ENCODE data around the gene DNM3. TPM values are rescaled to one million over a fixed set of nuclear protein-coding genes. Genes with fewer than 3 reads are reported as not detected.

The DNM3 gene
- total and polyA plus RNA-seq, 10 of the 15 experiments (the other 5 are each of a cell fraction or from before 2014, with no cell fraction given) = 0.03 to 1.5 (median 0.08) TPM; not detected in 3

DNA sequence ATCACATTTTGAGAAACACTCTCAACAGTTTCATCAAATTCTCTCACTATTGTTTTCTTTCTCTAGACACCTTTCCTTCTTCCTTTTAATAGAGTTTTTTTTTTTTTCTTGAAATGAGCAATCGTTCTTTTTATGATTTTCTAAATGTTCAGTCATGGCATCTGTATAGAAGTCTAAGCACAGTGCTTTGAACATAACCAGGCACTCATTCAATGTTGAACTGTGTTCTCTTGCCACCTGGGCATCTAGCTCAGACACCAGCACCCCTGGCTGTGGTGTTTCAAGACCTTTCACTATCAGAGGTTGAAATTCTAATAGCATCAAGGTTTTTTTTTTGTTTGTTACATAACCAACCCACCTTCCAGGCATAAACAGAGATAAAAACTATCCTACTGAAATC lies 96.6 kb downstream of the DNM3 start:
- no peak overlapping the region for H3K4me3 ChIP-seq
- H4K20me1 ChIP-seq (ENCODE audit: control insufficient read depth, insufficient read depth) = no peaks in the 10 kb centered on the region
- no peak overlapping the region for H2AFZ ChIP-seq (ENCODE audit: control insufficient read depth, low read depth, low read length)
- RAD21 ChIA-PET (ENCODE audit: unreplicated experiment) = no interaction called here
- H3K36me3 ChIP-seq (ENCODE audit: control insufficient read depth in 2 of 2, insufficient read depth in 2 of 2, low read length in 1 of 2) = no peaks in the 10 kb centered on the region
- no peaks in the 10 kb centered on the region for H3K79me2 ChIP-seq (ENCODE audit: control insufficient read depth, insufficient read depth, low read length)
- BruUV-seq (replicated peaks) = no TSS peak
- SMC1A ChIA-PET (ENCODE audit: uncharacterized antibody, unreplicated experiment) = no interaction called here
- no peak overlapping the region for H3K27ac ChIP-seq (ENCODE audit: control insufficient read depth, insufficient read depth)
- POLR2A ChIA-PET = no interaction called here
- no peak overlapping the region for H3K9ac ChIP-seq (ENCODE audit: control insufficient read depth, insufficient read depth, low read length)
- no peak overlapping the region for H3K4me2 ChIP-seq (ENCODE audit: control insufficient read depth, insufficient read depth)
- in situ Hi-C loops (cut with MboI) = no loop called here
- WGBS (ENCODE audit: insufficient coverage, insufficient replicate concordance, low lambda C conversion rate, missing lambda C conversion rate) = 0% methylated on average over 1 of the region's 1 CpG
- CTCF ChIA-PET = no interaction called here
- intact Hi-C loops (cut with micrococcal nuclease; ENCODE audit: unreplicated experiment) = no loop called here
- FAIRE-seq (no peak), ATAC-seq (no peak), DNase-seq (ENCODE audit: low read depth, low spot score) (no peak)
- H3K27me3 ChIP-seq (replicated peaks in 1 of 2; ENCODE audit: control insufficient read depth in 2 of 2, insufficient read depth in 2 of 2, low read length in 1 of 2) = no peaks in the 10 kb centered on the region; a peak in 1 of 4 replicates
- H3K9me3 ChIP-seq (replicated peaks; ENCODE audit: control insufficient read depth, insufficient read depth, low read length) = no peaks in the 10 kb centered on the region
- H3K4me1 ChIP-seq (ENCODE audit: control insufficient read depth, insufficient read depth, low read length) = no peaks in the 10 kb centered on the region
- TF ChIP-seq, protein P1, sequence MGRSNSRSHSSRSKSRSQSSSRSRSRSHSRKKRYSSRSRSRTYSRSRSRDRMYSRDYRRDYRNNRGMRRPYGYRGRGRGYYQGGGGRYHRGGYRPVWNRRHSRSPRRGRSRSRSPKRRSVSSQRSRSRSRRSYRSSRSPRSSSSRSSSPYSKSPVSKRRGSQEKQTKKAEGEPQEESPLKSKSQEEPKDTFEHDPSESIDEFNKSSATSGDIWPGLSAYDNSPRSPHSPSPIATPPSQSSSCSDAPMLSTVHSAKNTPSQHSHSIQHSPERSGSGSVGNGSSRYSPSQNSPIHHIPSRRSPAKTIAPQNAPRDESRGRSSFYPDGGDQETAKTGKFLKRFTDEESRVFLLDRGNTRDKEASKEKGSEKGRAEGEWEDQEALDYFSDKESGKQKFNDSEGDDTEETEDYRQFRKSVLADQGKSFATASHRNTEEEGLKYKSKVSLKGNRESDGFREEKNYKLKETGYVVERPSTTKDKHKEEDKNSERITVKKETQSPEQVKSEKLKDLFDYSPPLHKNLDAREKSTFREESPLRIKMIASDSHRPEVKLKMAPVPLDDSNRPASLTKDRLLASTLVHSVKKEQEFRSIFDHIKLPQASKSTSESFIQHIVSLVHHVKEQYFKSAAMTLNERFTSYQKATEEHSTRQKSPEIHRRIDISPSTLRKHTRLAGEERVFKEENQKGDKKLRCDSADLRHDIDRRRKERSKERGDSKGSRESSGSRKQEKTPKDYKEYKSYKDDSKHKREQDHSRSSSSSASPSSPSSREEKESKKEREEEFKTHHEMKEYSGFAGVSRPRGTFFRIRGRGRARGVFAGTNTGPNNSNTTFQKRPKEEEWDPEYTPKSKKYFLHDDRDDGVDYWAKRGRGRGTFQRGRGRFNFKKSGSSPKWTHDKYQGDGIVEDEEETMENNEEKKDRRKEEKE (IDR thresholded peaks at IDR 0.05) = no peak
- no peak for TF ChIP-seq RCOR1 (conservative IDR thresholded peaks at IDR 0.05; ENCODE audit: low read depth, low read length)
- no peak for TF ChIP-seq EP300 (IDR thresholded peaks at IDR 0.05; ENCODE audit: borderline replicate concordance in 1 of 2, control insufficient read depth in 1 of 2, low read depth in 2 of 2, low read length in 2 of 2)
- TF ChIP-seq ZNF384 (IDR thresholded peaks at IDR 0.05; ENCODE audit: borderline replicate concordance, low read depth, low read length) = no peak
- no peak for TF ChIP-seq POLR2A (IDR thresholded peaks at IDR 0.05; ENCODE audit: low read depth, low read length)
- no peak for TF ChIP-seq JUND (IDR thresholded peaks at IDR 0.05; ENCODE audit: low read depth, low read length)
- TF ChIP-seq KLF5 (IDR thresholded peaks at IDR 0.05; ENCODE audit: partially characterized antibody) = no peak
- no peak for TF ChIP-seq SIN3A (IDR thresholded peaks at IDR 0.05; ENCODE audit: low read depth, low read length)
- TF ChIP-seq, protein P2, sequence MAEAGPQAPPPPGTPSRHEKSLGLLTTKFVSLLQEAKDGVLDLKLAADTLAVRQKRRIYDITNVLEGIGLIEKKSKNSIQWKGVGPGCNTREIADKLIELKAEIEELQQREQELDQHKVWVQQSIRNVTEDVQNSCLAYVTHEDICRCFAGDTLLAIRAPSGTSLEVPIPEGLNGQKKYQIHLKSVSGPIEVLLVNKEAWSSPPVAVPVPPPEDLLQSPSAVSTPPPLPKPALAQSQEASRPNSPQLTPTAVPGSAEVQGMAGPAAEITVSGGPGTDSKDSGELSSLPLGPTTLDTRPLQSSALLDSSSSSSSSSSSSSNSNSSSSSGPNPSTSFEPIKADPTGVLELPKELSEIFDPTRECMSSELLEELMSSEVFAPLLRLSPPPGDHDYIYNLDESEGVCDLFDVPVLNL (IDR thresholded peaks at IDR 0.05; ENCODE audit: low read depth, low read length) = no peak
- TF ChIP-seq, protein P3, sequence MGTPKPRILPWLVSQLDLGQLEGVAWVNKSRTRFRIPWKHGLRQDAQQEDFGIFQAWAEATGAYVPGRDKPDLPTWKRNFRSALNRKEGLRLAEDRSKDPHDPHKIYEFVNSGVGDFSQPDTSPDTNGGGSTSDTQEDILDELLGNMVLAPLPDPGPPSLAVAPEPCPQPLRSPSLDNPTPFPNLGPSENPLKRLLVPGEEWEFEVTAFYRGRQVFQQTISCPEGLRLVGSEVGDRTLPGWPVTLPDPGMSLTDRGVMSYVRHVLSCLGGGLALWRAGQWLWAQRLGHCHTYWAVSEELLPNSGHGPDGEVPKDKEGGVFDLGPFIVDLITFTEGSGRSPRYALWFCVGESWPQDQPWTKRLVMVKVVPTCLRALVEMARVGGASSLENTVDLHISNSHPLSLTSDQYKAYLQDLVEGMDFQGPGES (IDR thresholded peaks at IDR 0.05) = no peak
- TF ChIP-seq, protein P4, sequence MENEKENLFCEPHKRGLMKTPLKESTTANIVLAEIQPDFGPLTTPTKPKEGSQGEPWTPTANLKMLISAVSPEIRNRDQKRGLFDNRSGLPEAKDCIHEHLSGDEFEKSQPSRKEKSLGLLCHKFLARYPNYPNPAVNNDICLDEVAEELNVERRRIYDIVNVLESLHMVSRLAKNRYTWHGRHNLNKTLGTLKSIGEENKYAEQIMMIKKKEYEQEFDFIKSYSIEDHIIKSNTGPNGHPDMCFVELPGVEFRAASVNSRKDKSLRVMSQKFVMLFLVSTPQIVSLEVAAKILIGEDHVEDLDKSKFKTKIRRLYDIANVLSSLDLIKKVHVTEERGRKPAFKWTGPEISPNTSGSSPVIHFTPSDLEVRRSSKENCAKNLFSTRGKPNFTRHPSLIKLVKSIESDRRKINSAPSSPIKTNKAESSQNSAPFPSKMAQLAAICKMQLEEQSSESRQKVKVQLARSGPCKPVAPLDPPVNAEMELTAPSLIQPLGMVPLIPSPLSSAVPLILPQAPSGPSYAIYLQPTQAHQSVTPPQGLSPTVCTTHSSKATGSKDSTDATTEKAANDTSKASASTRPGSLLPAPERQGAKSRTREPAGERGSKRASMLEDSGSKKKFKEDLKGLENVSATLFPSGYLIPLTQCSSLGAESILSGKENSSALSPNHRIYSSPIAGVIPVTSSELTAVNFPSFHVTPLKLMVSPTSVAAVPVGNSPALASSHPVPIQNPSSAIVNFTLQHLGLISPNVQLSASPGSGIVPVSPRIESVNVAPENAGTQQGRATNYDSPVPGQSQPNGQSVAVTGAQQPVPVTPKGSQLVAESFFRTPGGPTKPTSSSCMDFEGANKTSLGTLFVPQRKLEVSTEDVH (IDR thresholded peaks at IDR 0.05; ENCODE audit: low read depth, partially characterized antibody) = no peak

Measured in GM12878 (cell line).